Measurements from ENCODE around the gene CCDC171.
"Not testable (repeated sequence)": the region's sequence is repeated elsewhere in the genome, so short reads cannot be mapped to it uniquely, and the experiment has no call there.

Gene CCDC171

GRCh38 chr9:15570769-15571168, 17.9 kb downstream of the CCDC171 start:
- DNase-seq: no peak

- DNase-seq: no peak
These were observed 19.4 kb downstream of the CCDC171 start for GRCh38 chr9:15572200-15572770.

GRCh38 chr9:15576350-15577050, 23.7 kb downstream of the CCDC171 start:
- no peak for DNase-seq

GRCh38 chr9:15578714-15579113, 25.9 kb downstream of the CCDC171 start:
- DNase-seq: no peak

- DNase-seq: no peak
These were observed 31.5 kb downstream of the CCDC171 start for GRCh38 chr9:15584379-15584778.

- no peak for DNase-seq
These were observed 39.5 kb downstream of the CCDC171 start for GRCh38 chr9:15592317-15592716.

GRCh38 chr9:15592940-15593339, 40.1 kb downstream of the CCDC171 start:
- not testable (repeated sequence) for DNase-seq

GRCh38 chr9:15600666-15601330, 48.0 kb downstream of the CCDC171 start:
- DNase-seq: not testable (repeated sequence)

GRCh38 chr9:15606643-15607472, 54.0 kb downstream of the CCDC171 start:
- DNase-seq: no peak

GRCh38 chr9:15612962-15613361, 60.1 kb downstream of the CCDC171 start:
- no peak for DNase-seq

- no peak for DNase-seq
These were observed 64.9 kb downstream of the CCDC171 start for GRCh38 chr9:15617782-15618181.

- DNase-seq: no peak
These were observed 65.9 kb downstream of the CCDC171 start for GRCh38 chr9:15618540-15619331.

- no peak for DNase-seq
These were observed 69.6 kb downstream of the CCDC171 start for GRCh38 chr9:15622318-15622971.

GRCh38 chr9:15635752-15636151, 82.9 kb downstream of the CCDC171 start:
- DNase-seq: no peak

- DNase-seq: no peak
These were observed 87.3 kb downstream of the CCDC171 start for GRCh38 chr9:15640121-15640520.

GRCh38 chr9:15641291-15641690, 88.4 kb downstream of the CCDC171 start:
- DNase-seq: no peak

- no peak for DNase-seq
These were observed 89.6 kb downstream of the CCDC171 start for GRCh38 chr9:15642369-15642962.

- DNase-seq: no peak
These were observed 117.4 kb downstream of the CCDC171 start for GRCh38 chr9:15670246-15670645.

GRCh38 chr9:15670894-15671293, 118.1 kb downstream of the CCDC171 start:
- DNase-seq: no peak

- no peak for DNase-seq
These were observed 140.9 kb downstream of the CCDC171 start for GRCh38 chr9:15693701-15694100.

GRCh38 chr9:15696979-15697378, 144.1 kb downstream of the CCDC171 start:
- DNase-seq: no peak
